HFFc6 (cell line): Measurements from ENCODE around the gene MOGAT1. TPM values are rescaled to one million over a fixed set of nuclear protein-coding genes. Genes with fewer than 3 reads are reported as not detected.

ENCODE experiments used
- DNase-seq: peaks from one replicate; pipeline ENCODE4 v3.0.0-alpha.2; 2018
- H3K27ac Mint-ChIP-seq: 2 replicates; pipeline ENCODE4 v1.8.0; 2020; ENCODE audit warnings: mild to moderate bottlenecking, mixed read lengths
- H3K27me3 Mint-ChIP-seq: 2 replicates; pipeline ENCODE4 v1.8.0; 2021; ENCODE audit warnings: mild to moderate bottlenecking, moderate library complexity, mixed read lengths; ENCODE audit not compliant: insufficient read depth
- H3K36me3 Mint-ChIP-seq: 2 replicates; pipeline ENCODE4 v1.8.0; 2021; ENCODE audit warnings: low read depth, mixed read lengths
- H3K4me1 Mint-ChIP-seq: 2 replicates; pipeline ENCODE4 v1.8.0; 2020; ENCODE audit warnings: low read depth, mixed read lengths
- H3K4me3 Mint-ChIP-seq: 2 replicates; pipeline ENCODE4 v1.8.0; 2020; ENCODE audit warnings: mild to moderate bottlenecking, moderate library complexity, mixed read lengths
- H3K9me3 Mint-ChIP-seq: 2 replicates; pipeline ENCODE4 v1.8.0; 2020; ENCODE audit warnings: mild to moderate bottlenecking, mixed read lengths
- long read RNA-seq: library from polyadenylated mRNA; unstranded; transcript quantifications from one replicate; pipeline ENCODE4 v2.0.0, GENCODE V29; 2019
- total RNA-seq, 6 experiments: library from RNA; stranded (reverse); fragmentation: NEBNext Ultra II Directional; extraction: Animal tissue kit (Norgen Biotek cat#: 25700); gene quantifications; 2 replicates in 1 of 6; 3 replicates in 5 of 6; pipeline ENCODE4 v1.2.3, GENCODE V29; 2021
- TF ChIP-seq, protein P1 (sequence below): fragments of 200-600 bp; sonication (generic); IDR thresholded peaks from 2 replicates; pipeline ENCODE4 v1.5.0; 2021; ENCODE audit warnings: antibody characterized with exemption, mild to moderate bottlenecking

The MOGAT1 gene, protein sequence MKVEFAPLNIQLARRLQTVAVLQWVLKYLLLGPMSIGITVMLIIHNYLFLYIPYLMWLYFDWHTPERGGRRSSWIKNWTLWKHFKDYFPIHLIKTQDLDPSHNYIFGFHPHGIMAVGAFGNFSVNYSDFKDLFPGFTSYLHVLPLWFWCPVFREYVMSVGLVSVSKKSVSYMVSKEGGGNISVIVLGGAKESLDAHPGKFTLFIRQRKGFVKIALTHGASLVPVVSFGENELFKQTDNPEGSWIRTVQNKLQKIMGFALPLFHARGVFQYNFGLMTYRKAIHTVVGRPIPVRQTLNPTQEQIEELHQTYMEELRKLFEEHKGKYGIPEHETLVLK
- not detected for total RNA-seq
- long read RNA-seq = 0 reads

DNA sequence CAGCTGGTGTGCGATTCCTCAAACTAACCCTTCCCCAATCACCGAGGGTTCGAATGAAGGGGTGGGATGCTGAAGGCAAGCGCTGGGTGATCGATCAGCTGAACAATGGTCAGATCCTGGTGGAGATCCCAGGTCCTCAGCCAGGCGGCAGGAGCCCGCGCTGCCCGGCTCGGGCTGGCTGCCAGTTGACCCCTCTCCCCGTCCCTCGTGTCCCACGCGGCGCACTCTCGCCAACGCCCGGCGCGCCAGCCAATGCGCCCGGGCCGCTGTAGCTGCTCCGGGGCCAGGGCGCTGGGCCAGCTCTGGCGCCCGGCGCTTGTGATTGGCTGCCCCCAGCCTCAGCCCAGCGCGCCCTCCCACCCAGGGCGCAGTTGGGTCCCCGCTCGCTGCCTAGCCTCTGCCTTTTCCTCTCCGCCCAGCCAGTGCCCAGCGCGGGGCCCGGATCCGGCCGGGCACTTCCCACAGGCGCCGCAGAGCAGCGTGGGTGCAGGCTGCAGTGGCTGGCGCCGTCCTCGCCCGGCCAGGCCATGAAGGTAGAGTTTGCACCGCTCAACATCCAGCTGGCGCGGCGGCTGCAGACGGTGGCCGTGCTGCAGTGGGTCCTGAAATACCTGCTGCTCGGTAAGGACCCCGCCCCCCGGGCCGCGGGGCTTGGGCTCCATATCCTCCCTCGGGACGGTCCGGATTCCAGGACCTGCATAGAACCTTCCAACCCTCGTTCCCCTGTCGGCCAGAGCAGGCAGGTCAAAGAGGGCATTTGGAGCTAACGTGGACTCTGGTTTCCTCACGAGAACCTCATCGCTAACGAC lies at the start of gene MOGAT1:
Gene MOGAT1, plus strand, starts transcription at position 400 of the 809 bp plus-strand sequence. Its CDS starts 128 bp downstream, at position 528.
- peak within 1 kb of the TSS; percentile 45 for H3K4me3 Mint-ChIP-seq
- H3K4me1 Mint-ChIP-seq = peaks cover 8% of the 10 kb centered on the region
- H3K27ac Mint-ChIP-seq = no peak within 1 kb of the TSS
- DNase-seq = no peak
- H3K27me3 Mint-ChIP-seq = peaks cover 48% of the 10 kb centered on the region
- TF ChIP-seq, protein P1, sequence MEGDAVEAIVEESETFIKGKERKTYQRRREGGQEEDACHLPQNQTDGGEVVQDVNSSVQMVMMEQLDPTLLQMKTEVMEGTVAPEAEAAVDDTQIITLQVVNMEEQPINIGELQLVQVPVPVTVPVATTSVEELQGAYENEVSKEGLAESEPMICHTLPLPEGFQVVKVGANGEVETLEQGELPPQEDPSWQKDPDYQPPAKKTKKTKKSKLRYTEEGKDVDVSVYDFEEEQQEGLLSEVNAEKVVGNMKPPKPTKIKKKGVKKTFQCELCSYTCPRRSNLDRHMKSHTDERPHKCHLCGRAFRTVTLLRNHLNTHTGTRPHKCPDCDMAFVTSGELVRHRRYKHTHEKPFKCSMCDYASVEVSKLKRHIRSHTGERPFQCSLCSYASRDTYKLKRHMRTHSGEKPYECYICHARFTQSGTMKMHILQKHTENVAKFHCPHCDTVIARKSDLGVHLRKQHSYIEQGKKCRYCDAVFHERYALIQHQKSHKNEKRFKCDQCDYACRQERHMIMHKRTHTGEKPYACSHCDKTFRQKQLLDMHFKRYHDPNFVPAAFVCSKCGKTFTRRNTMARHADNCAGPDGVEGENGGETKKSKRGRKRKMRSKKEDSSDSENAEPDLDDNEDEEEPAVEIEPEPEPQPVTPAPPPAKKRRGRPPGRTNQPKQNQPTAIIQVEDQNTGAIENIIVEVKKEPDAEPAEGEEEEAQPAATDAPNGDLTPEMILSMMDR = 0 out of 2 replicates have a peak, but pooled peaks have one; percentile 7
- H3K9me3 Mint-ChIP-seq = no peaks in the 10 kb centered on the region
- no peaks in the 10 kb centered on the region; the same call in 1 of the 2 replicates for H3K36me3 Mint-ChIP-seq

DNA sequence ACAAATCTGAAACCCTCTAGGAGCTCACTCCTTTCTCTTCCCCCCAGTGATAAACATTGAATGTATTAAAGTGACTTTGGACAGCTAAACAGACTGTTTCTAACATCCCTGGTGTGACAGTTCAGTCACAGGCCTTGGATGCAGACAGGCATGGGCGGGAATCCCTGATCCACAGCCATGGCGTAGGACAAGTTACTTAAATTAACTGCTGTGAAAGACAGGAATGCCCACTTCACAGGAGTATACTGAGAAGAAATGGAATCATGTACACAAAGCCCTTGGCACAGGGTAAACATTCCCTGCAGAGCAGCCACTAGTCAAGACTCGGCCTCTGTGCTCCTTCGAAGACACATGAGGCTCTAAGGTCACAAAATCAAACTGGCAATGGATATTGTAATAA lies 49.6 kb upstream of the MOGAT1 start:
- TF ChIP-seq, protein P1 = no peak
- Mint-ChIP-seq H3K27ac (peak overlapping the region; percentile 49; the same call in 1 of the 2 replicates), H3K27me3 (peaks cover 3% of the 10 kb centered on the region), H3K4me1 (no peaks in the 10 kb centered on the region), H3K4me3 (no peak overlapping the region), H3K9me3 (no peaks in the 10 kb centered on the region), H3K36me3 (peaks cover 29% of the 10 kb centered on the region; the same call in 1 of the 2 replicates)
- no peak for DNase-seq

DNA sequence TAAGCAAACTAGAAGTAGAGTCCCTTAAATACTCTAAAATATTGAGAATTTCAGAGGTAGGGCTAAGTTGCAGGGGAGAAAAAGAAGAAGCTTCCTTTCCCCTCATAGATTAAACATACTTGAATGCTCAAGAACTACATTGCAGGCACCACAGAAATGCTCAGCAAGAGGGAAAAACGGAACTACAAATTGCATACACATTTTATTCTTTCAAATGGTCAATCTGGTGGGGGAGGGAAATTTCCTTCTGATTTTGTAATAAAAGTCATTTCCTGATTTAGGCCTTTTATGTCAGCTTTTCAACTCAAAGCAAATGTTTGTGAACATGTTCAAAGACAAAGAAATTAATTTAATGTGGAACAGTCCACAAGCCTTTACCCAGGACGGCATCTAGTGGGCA lies 48.5 kb upstream of the MOGAT1 start:
- Mint-ChIP-seq H3K4me1 (no peaks in the 10 kb centered on the region), H3K4me3 (no peak overlapping the region), H3K9me3 (no peaks in the 10 kb centered on the region), H3K27me3 (peaks cover 3% of the 10 kb centered on the region), H3K27ac (no peak overlapping the region), H3K36me3 (peaks cover 38% of the 10 kb centered on the region)
- TF ChIP-seq, protein P1 = no peak
- no peak for DNase-seq

DNA sequence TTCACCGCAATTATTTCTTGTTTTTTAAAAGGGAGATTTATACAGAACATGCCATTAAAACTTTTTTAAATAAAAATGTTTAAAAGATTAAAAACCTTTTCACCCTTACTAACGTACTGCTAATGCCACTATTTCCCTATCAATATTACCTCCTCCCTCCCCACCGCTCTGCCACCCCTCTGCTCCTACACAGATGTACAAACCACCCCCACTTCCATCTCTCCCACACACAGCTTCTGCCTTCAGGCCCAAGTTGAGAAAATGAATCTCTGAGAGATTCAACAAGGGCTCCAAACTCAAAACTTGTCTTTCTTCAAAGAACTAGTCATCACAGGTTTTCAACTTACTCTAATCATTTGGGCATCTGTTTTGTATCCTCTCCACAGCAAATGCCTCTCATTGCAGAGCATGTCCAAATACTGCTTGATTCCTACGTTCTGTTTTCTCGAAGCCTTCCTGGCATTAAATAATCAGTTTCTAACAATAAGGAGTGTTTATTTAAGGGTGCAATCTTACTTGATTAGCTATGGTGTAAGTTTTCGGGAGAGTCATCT lies 47.6 kb upstream of the MOGAT1 start:
- no peaks in the 10 kb centered on the region for H3K9me3 Mint-ChIP-seq
- H3K36me3 Mint-ChIP-seq = peaks cover 38% of the 10 kb centered on the region
- H3K27me3 Mint-ChIP-seq = peaks cover 3% of the 10 kb centered on the region
- no peaks in the 10 kb centered on the region for H3K4me1 Mint-ChIP-seq
- DNase-seq = no peak
- TF ChIP-seq, protein P1 = no peak
- H3K27ac Mint-ChIP-seq = peak overlapping the region; percentile 19; the same call in 1 of the 2 replicates
- H3K4me3 Mint-ChIP-seq = no peak overlapping the region

DNA sequence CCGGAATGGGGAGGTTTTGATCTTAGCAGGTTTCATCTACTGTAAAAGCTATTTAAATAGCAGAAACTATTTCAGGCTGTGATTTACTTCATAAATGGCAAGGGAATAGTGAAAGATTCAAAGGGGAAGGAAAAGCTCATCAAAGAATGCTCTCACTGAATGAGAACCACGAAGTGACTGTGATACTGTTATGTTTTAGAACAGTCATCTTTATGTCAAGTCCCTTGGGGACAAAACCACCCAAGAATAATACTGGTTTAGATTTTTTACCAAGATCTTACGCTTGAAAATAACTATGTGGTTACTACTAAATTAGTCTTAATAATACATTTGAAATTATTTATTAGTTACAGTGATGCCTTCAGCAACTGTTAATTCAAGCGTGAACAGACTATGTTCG lies 43.7 kb upstream of the MOGAT1 start:
- Mint-ChIP-seq H3K36me3 (peaks cover 34% of the 10 kb centered on the region), H3K27ac (no peak overlapping the region), H3K4me1 (no peaks in the 10 kb centered on the region), H3K27me3 (peaks cover 3% of the 10 kb centered on the region), H3K9me3 (no peaks in the 10 kb centered on the region), H3K4me3 (no peak overlapping the region)
- TF ChIP-seq, protein P1 = no peak
- no peak for DNase-seq
